ENCODE results near the gene HSD11B2.

DNA sequence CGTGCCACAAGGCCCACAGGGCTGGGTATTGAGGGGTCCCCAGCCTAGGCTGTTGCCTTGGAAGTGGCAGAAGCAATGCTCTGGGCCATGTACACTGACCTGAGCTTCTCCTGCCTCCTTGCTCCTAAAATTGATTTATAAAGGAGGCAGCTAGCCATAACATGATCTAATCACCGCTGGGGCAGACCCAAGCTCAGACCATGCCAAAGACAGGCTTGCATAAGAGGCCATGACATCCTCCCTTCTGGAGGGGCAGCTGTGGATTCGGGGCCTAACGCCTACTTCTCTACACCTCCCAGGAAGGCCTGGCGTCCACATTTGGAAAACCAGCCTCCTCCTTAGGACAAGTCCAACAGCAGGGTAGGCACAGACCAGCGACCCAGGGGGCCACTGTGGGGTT, 12.3 kb downstream of the HSD11B2 start:
- TF ChIP-seq RAD21 (IDR thresholded peaks at IDR 0.05; ENCODE audit: low read length): no peak
- no peak for TF ChIP-seq MAFK (IDR thresholded peaks at IDR 0.05; ENCODE audit: low read depth, low read length)
- no peak for TF ChIP-seq MAZ (IDR thresholded peaks at IDR 0.05; ENCODE audit: borderline replicate concordance, low read depth, low read length)
- TF ChIP-seq RCOR1 (IDR thresholded peaks at IDR 0.05; ENCODE audit: insufficient replicate concordance, low read length): no peak
- TF ChIP-seq, protein P1, sequence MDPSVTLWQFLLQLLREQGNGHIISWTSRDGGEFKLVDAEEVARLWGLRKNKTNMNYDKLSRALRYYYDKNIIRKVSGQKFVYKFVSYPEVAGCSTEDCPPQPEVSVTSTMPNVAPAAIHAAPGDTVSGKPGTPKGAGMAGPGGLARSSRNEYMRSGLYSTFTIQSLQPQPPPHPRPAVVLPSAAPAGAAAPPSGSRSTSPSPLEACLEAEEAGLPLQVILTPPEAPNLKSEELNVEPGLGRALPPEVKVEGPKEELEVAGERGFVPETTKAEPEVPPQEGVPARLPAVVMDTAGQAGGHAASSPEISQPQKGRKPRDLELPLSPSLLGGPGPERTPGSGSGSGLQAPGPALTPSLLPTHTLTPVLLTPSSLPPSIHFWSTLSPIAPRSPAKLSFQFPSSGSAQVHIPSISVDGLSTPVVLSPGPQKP (IDR thresholded peaks at IDR 0.05; ENCODE audit: borderline replicate concordance, low read depth, low read length): no peak
- TF ChIP-seq, protein P2, sequence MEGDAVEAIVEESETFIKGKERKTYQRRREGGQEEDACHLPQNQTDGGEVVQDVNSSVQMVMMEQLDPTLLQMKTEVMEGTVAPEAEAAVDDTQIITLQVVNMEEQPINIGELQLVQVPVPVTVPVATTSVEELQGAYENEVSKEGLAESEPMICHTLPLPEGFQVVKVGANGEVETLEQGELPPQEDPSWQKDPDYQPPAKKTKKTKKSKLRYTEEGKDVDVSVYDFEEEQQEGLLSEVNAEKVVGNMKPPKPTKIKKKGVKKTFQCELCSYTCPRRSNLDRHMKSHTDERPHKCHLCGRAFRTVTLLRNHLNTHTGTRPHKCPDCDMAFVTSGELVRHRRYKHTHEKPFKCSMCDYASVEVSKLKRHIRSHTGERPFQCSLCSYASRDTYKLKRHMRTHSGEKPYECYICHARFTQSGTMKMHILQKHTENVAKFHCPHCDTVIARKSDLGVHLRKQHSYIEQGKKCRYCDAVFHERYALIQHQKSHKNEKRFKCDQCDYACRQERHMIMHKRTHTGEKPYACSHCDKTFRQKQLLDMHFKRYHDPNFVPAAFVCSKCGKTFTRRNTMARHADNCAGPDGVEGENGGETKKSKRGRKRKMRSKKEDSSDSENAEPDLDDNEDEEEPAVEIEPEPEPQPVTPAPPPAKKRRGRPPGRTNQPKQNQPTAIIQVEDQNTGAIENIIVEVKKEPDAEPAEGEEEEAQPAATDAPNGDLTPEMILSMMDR (conservative IDR thresholded peaks at IDR 0.05; ENCODE audit: low read depth, low read length): no peak

All from IMR-90 (cell line).